Transverse colon (tissue), 3 donors: ENCODE data around the gene HINT2.

Source experiments
- CTCF ChIP-seq, 5 experiments: fragments of 200-600 bp in 3 of 5; fragments of 450-650 bp in 2 of 5; sonication (generic) in 3 of 5; IDR thresholded peaks; 1 replicate in 2 of 5; 2 replicates in 3 of 5; pipeline ENCODE4 v1.5.1; 2016 to 2017; ENCODE audit warnings: antibody characterized with exemption in 5 of 5, inconsistent platforms in 3 of 5, mild to moderate bottlenecking in 2 of 5, moderate library complexity in 1 of 5
- POLR2A ChIP-seq: fragments of 450-650 bp; IDR thresholded peaks from one replicate; pipeline ENCODE4 v1.6.1; 2016; ENCODE audit warnings: antibody characterized with exemption, mild to moderate bottlenecking, moderate library complexity

- TF ChIP-seq CTCF (IDR thresholded peaks at IDR 0.05): no peak
- no peak for TF ChIP-seq POLR2A
These were observed 8.7 kb downstream of the HINT2 start for GRCh38 chr9:35806101-35806500.
